Activated CD4-positive, alpha-beta T cell treated with anti-CD3 and anti-CD28 coated beads for 36 hours (primary cell): ENCODE measurements around the gene ZMYND15. TPM values are rescaled to one million over a fixed set of nuclear protein-coding genes. Genes with fewer than 3 reads are reported as not detected.
"Not testable (repeated sequence)": the region's sequence is repeated elsewhere in the genome, so short reads cannot be mapped to it uniquely, and the experiment has no call there.

ENCODE experiments used
- ATAC-seq: fragments of 200-7000 bp; cut with Tn5 transposase; one replicate; pipeline ENCODE4 v1.10.0; 2021; ENCODE audit warnings: mild to moderate bottlenecking, moderate library complexity
- CTCF ChIA-PET: fragments of 350-600 bp; sonication (Branson Sonifier 250); formaldehyde crosslinking; loops from one replicate; lab custom pipeline; 2021; ENCODE audit warnings: antibody characterized with exemption; lab: Charles Lee
- POLR2A ChIA-PET: fragments of 350-600 bp; sonication (Branson Sonifier 250); formaldehyde crosslinking; loops from one replicate; lab custom pipeline; 2021; ENCODE audit warnings: antibody characterized with exemption, inconsistent platforms; lab: Charles Lee
- DNase-seq: peaks from one replicate; pipeline ENCODE4 v3.0.0-alpha.2; 2020
- H3K27ac Mint-ChIP-seq: one replicate; pipeline ENCODE4 v1.8.0; 2021; ENCODE audit warnings: mixed read lengths
- H3K27me3 Mint-ChIP-seq: one replicate; pipeline ENCODE4 v1.8.0; 2021; ENCODE audit warnings: mixed read lengths
- H3K36me3 Mint-ChIP-seq: one replicate; pipeline ENCODE4 v1.8.0; 2021; ENCODE audit warnings: low read depth, mixed read lengths
- H3K4me1 Mint-ChIP-seq: one replicate; pipeline ENCODE4 v1.8.0; 2021; ENCODE audit warnings: mixed read lengths
- H3K4me3 Mint-ChIP-seq: one replicate; pipeline ENCODE4 v1.8.0; 2021; ENCODE audit warnings: mild to moderate bottlenecking, moderate library complexity, mixed read lengths
- H3K9me3 Mint-ChIP-seq: one replicate; pipeline ENCODE4 v1.8.0; 2021; ENCODE audit warnings: low read depth, mixed read lengths
- intact Hi-C, 2 experiments: fragments of 100-400 bp; cut with DNase I in 1 of 2; cut with micrococcal nuclease in 1 of 2; formaldehyde crosslinking; loops; one replicate each; pipeline versions ENCODE4 v1.14.2 to v1.15.1; 2022 to 2024; cut with DNase I, micrococcal nuclease
- total RNA-seq, 2 experiments: library from RNA; stranded (reverse); gene quantifications; one replicate each; pipeline ENCODE4 v1.2.3, GENCODE V29; 2021

Gene ZMYND15, protein sequence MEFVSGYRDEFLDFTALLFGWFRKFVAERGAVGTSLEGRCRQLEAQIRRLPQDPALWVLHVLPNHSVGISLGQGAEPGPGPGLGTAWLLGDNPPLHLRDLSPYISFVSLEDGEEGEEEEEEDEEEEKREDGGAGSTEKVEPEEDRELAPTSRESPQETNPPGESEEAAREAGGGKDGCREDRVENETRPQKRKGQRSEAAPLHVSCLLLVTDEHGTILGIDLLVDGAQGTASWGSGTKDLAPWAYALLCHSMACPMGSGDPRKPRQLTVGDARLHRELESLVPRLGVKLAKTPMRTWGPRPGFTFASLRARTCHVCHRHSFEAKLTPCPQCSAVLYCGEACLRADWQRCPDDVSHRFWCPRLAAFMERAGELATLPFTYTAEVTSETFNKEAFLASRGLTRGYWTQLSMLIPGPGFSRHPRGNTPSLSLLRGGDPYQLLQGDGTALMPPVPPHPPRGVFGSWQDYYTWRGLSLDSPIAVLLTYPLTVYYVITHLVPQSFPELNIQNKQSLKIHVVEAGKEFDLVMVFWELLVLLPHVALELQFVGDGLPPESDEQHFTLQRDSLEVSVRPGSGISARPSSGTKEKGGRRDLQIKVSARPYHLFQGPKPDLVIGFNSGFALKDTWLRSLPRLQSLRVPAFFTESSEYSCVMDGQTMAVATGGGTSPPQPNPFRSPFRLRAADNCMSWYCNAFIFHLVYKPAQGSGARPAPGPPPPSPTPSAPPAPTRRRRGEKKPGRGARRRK
- under 1 TPM; 0.09 to 0.11 TPM for total RNA-seq

GRCh38 chr17:4739122-4740024 is at the start of gene ZMYND15, which contains the start of gene CXCL16:
TSS of gene ZMYND15 (plus strand) at chr17:4739833. CDS start at chr17:4740549, 716 bp downstream.
TSS of gene CXCL16 (minus strand) at chr17:4739928. CDS start at chr17:4739339, 589 bp downstream.
- Mint-ChIP-seq H3K36me3 (no peaks in the 10 kb centered on the region), H3K9me3 (no peaks in the 10 kb centered on the region), H3K27ac (peak within 1 kb of the TSS; percentile 37), H3K27me3 (peaks cover 21% of the 10 kb centered on the region), H3K4me3 (peak within 1 kb of the TSS; percentile 70), H3K4me1 (peaks cover 25% of the 10 kb centered on the region)
- intact Hi-C loops, result loop anchor here in 1 of 2 experiments (1.0 to 10.0 kb wide), 3 partner anchors 8 to 745 kb away; partner anchors contain the start of genes DERL2, MED11, MINK1 and MIS12
- ChIA-PET POLR2A (no interaction called here), CTCF (interaction anchor here (1.0 to 1.1 kb wide), 2 partner anchors 51 to 162 kb away, joined by 3 to 5 read pairs; no protein-coding TSS in a partner anchor)
- DNase-seq (peak; percentile 67), ATAC-seq (peak; percentile 47)

- peaks cover 64% of the 10 kb centered on the region for H3K36me3 Mint-ChIP-seq
- ATAC-seq, H3K27ac Mint-ChIP-seq, H3K4me3 Mint-ChIP-seq, H3K9me3 Mint-ChIP-seq, POLR2A ChIA-PET, DNase-seq, intact Hi-C loops, H3K27me3 Mint-ChIP-seq: not testable (repeated sequence)
- CTCF ChIA-PET, result interaction anchor here (1.6 kb wide), 1 partner anchor 12 kb away, joined by 10 read pairs; no protein-coding TSS in a partner anchor
- peaks cover 30% of the 10 kb centered on the region for H3K4me1 Mint-ChIP-seq
These were observed 49.8 kb upstream of the ZMYND15 start for GRCh38 chr17:4689872-4690271.

DNA sequence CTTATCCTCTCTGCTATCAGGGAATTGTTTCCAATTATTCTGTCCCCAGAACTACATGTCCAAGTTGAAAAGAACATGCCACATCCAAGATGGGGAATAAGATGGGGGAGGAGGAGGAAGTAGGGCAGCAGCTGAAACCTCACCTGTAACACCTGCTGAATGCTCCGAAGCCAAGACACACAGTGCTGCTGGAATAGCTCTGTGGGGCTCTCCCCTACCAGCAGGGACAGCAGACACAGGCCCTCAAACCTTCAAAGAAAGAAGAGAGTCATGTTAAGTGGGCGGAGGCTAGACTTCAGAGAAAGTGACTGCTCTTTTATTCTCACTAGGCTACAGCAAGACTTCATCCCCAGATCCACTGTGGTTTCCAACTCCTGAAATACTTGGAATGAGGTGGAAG is 48.9 kb upstream of the ZMYND15 start:
- ATAC-seq (peak; percentile 47), DNase-seq (no peak)
- H3K4me1 Mint-ChIP-seq, result peaks cover 33% of the 10 kb centered on the region
- CTCF ChIA-PET, result interaction anchor here (1.6 kb wide), 1 partner anchor 11 kb away, joined by 10 read pairs; no protein-coding TSS in a partner anchor
- no peaks in the 10 kb centered on the region for H3K27me3 Mint-ChIP-seq
- POLR2A ChIA-PET, result no interaction called here
- no peak overlapping the region for H3K4me3 Mint-ChIP-seq
- intact Hi-C loops, result no loop called here
- H3K27ac Mint-ChIP-seq, result peak overlapping the region; percentile 20
- H3K9me3 Mint-ChIP-seq, result no peaks in the 10 kb centered on the region
- peaks cover 60% of the 10 kb centered on the region for H3K36me3 Mint-ChIP-seq

DNA sequence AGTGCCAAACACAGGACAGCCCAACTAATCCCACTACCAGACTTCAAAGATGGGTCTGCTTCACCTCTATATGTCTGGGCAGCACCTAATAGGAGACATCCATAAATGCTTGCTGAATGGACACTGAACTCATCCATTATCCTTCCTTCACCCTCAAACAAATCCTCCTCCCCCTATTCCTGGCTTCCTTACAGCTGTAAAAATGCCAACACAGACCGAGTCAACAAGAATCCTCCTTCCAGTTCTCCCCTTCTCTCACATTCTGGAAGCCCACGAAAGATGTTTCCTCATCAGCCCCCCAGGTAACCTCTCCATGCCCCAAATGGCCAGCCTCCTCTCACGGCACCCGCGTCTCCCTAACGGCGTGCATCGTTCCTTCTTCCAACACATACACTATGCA is 47.9 kb upstream of the ZMYND15 start:
- H3K27ac Mint-ChIP-seq, result no peak overlapping the region
- DNase-seq (no peak), ATAC-seq (no peak)
- intact Hi-C loops, result no loop called here
- no peaks in the 10 kb centered on the region for H3K27me3 Mint-ChIP-seq
- peaks cover 62% of the 10 kb centered on the region for H3K36me3 Mint-ChIP-seq
- no peak overlapping the region for H3K4me3 Mint-ChIP-seq
- POLR2A ChIA-PET, result no interaction called here
- no peaks in the 10 kb centered on the region for H3K9me3 Mint-ChIP-seq
- CTCF ChIA-PET, result interaction anchor here (1.6 kb wide), 1 partner anchor 10 kb away, joined by 10 read pairs; no protein-coding TSS in a partner anchor
- peaks cover 42% of the 10 kb centered on the region for H3K4me1 Mint-ChIP-seq

- DNase-seq, result no peak
- ChIA-PET CTCF (no interaction called here), POLR2A (no interaction called here)
- Mint-ChIP-seq H3K27me3 (no peaks in the 10 kb centered on the region), H3K4me1 (peaks cover 52% of the 10 kb centered on the region), H3K27ac (no peak overlapping the region), H3K4me3 (no peak overlapping the region), H3K36me3 (peaks cover 56% of the 10 kb centered on the region), H3K9me3 (no peaks in the 10 kb centered on the region)
- no peak for ATAC-seq
- intact Hi-C loops, result no loop called here
These were observed 46.2 kb upstream of the ZMYND15 start for GRCh38 chr17:4693416-4693815.

DNA sequence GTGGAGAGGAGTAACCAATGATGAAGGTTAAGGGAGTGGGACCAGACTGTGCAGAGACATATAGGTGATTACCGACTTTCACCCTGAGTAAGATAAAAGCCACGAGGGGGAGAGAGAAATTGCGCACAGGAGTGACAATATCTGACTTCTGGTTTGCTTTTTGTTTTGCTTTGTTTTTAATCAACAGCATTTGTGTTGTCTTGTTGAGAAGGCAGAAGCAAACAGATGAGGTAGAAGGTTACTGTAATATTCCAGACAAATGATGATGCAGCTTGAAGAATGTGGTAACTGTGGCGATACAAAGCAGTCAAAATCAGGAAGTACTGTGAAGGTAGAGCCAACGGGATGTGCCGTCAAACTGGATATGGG is 43.2 kb upstream of the ZMYND15 start:
- Mint-ChIP-seq H3K4me1 (peaks cover 50% of the 10 kb centered on the region), H3K27ac (peak overlapping the region; percentile 92)

GRCh38 chr17:4699401-4700056 is 40.1 kb upstream of the ZMYND15 start:
- H3K36me3 Mint-ChIP-seq, result peaks cover 19% of the 10 kb centered on the region
- intact Hi-C loops, result loop anchor here (5.0 to 10.0 kb wide), 3 partner anchors 132 to 975 kb away; partner anchors contain the start of genes CYB5D2 (in 1 of the 2), HASPIN (in 1 of the 2) and ZZEF1 (in 1 of the 2)
- ATAC-seq, H3K4me3 Mint-ChIP-seq, H3K27me3 Mint-ChIP-seq, H3K27ac Mint-ChIP-seq, H3K9me3 Mint-ChIP-seq, CTCF ChIA-PET: not testable (repeated sequence)
- POLR2A ChIA-PET, result interaction anchor here (0.7 kb wide), 1 partner anchor 33 kb away, joined by 4 read pairs; no protein-coding TSS in a partner anchor
- peaks cover 57% of the 10 kb centered on the region for H3K4me1 Mint-ChIP-seq
- peak; percentile 27 for DNase-seq

More for the DNA sequence above, 43.2 kb upstream of the ZMYND15 start:
- intact Hi-C loops, result loop anchor here in 1 of 2 experiments (5.0 kb wide), 1 partner anchor 129 kb away; no protein-coding TSS in a partner anchor
- Mint-ChIP-seq H3K9me3 (no peaks in the 10 kb centered on the region), H3K27me3 (no peaks in the 10 kb centered on the region), H3K4me3 (peak overlapping the region; percentile 30), H3K36me3 (peaks cover 30% of the 10 kb centered on the region)
- peak; percentile 95 for ATAC-seq
- ChIA-PET POLR2A (no interaction called here), CTCF (no interaction called here)
- peak; percentile 38 for DNase-seq

DNA sequence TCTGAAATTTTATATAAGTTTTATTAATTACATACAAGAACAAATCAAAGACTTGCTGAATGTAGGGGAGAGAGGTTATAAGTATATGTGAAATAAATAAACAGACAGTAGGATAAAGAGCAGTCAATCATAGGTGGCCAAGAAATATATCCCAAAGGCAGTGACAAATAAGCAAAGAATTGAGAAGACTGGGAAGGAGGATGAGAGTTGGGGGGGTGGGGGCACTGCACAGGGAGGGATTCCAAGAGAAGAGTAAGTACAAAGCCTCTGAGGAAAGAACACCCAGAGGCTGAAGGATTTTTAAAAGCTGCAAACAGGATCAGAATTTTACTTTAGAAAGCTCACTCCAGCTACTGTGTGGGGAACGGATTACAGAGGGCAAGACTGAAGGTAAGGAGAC is 38.5 kb upstream of the ZMYND15 start:
- DNase-seq, result no peak
- CTCF ChIA-PET, result interaction anchor here (0.7 to 3.2 kb wide), 3 partner anchors 10 to 222 kb away, joined by 3 to 10 read pairs (median 4); no protein-coding TSS in a partner anchor
- intact Hi-C loops, result loop anchor here in 1 of 2 experiments (5.0 to 10.0 kb wide), 2 partner anchors 559 to 976 kb away; partner anchors contain the start of genes CYB5D2, HASPIN and ZZEF1
- peak overlapping the region; percentile 97 for H3K27ac Mint-ChIP-seq
- H3K9me3 Mint-ChIP-seq, result no peaks in the 10 kb centered on the region
- H3K27me3 Mint-ChIP-seq, result no peaks in the 10 kb centered on the region
- H3K4me1 Mint-ChIP-seq, result peaks cover 64% of the 10 kb centered on the region
- POLR2A ChIA-PET, result interaction anchor here (0.8 kb wide), 1 partner anchor 9 kb away, joined by 4 read pairs; the partner anchor contains the start of gene ARRB2
- H3K4me3 Mint-ChIP-seq, result no peak overlapping the region
- no peak for ATAC-seq
- H3K36me3 Mint-ChIP-seq, result peaks cover 22% of the 10 kb centered on the region

DNA sequence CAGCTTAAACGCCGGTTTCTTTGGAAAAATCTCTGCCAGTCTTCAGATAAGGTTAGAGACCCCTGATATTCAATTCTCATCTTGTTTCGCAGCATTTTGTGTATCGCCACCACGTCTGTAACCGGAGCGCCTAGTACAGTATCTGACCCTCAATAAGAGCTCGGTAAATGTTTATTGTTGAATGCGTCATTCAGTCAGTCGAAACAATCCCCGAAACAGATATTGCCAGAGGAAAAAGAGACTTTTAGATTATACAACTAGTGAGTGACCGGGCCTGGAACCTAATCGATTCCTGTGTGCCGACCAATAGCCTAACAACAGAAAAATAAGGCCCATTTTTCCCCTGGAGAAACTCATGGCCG is 36.3 kb upstream of the ZMYND15 start:
- DNase-seq, result no peak
- ChIA-PET POLR2A (interaction anchor here (0.6 kb wide), 1 partner anchor 104 kb away, joined by 5 read pairs; the partner anchor contains the start of gene PLD2), CTCF (interaction anchor here (1.1 to 3.2 kb wide), 3 partner anchors 13 to 138 kb away, joined by 4 to 10 read pairs (median 4); no protein-coding TSS in a partner anchor)
- peak overlapping the region; percentile 97 for H3K27ac Mint-ChIP-seq
- no peaks in the 10 kb centered on the region for H3K27me3 Mint-ChIP-seq
- no peaks in the 10 kb centered on the region for H3K9me3 Mint-ChIP-seq
- H3K4me3 Mint-ChIP-seq, result peak overlapping the region; percentile 84
- intact Hi-C loops, result loop anchor here in 1 of 2 experiments (5.0 to 10.0 kb wide), 2 partner anchors 561 to 979 kb away; partner anchors contain the start of genes CYB5D2, HASPIN and ZZEF1
- ATAC-seq, result no peak
- H3K4me1 Mint-ChIP-seq, result peaks cover 53% of the 10 kb centered on the region
- H3K36me3 Mint-ChIP-seq, result peaks cover 13% of the 10 kb centered on the region

DNA sequence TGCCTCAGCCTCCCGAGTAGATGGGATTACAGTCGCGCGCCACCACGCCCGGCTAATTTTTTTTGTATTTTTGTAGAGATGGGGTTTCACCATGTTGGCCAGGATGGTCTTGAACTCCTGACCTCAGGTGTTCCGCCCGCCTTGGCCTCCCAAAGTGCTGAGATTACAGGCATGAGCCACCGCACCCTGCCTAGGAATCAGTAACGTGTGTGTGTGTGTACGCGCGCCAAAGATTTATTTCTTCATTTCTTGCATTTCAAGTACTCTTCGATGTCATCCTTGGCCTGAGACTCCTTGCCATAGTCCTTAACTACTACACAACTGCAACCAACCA is 35.1 kb upstream of the ZMYND15 start:
- H3K4me3 Mint-ChIP-seq, result peak overlapping the region; percentile 84
- peaks cover 53% of the 10 kb centered on the region for H3K4me1 Mint-ChIP-seq
- H3K27ac Mint-ChIP-seq, result peak overlapping the region; percentile 97
- H3K27me3 Mint-ChIP-seq, H3K9me3 Mint-ChIP-seq, DNase-seq, ATAC-seq, POLR2A ChIA-PET, CTCF ChIA-PET: not testable (repeated sequence)
- intact Hi-C loops, result loop anchor here in 1 of 2 experiments (1.0 to 10.0 kb wide), 8 partner anchors 27 to 980 kb away; partner anchors contain the start of genes C17orf107, CYB5D2, HASPIN and MED11
- peaks cover 13% of the 10 kb centered on the region for H3K36me3 Mint-ChIP-seq
